ENCODE measurements around the gene ARHGEF4. TPM values are rescaled to one million over a fixed set of nuclear protein-coding genes. Genes with fewer than 3 reads are reported as not detected.

Gene ARHGEF4
- total and polyA plus RNA-seq, 2 donors (not counting 3 experiments of a cell fraction or from before 2014, with no cell fraction given), result not detected

DNA sequence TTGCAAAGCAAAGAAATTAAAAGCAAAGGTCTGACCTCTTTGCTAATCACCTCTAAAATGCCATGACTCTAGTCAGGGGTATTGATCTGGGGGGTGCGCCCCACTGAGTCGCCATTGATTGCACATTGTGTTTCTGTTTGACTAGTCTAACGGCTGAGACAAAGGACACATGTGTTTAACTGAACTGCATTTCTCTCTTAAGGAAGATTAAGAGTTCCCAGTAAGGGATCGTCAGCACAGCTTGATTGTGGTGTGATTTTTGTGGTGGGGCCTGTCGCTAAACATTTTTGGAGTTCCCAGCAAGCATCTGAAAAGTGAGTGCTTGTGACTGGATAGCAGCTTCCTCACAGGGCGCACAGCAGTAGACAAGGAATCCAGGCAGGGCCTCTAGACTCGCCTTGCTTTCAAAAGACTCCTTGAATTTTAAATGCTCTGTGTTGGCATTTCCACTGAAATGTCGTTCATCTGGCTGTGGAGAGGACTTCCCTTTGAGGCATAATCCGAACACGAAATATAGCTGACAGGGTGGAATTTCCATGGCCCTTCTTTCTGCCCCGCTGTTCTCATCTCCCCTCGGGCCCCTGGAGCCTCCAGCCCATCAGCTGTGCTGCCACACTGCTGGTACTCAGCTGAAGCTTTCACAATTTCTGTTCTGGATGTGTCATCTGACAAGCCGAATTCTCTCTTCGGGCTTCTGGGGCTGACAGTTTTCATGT lies 130.2 kb downstream of the ARHGEF4 start:
- no peaks in the 10 kb centered on the region for H3K79me2 ChIP-seq (ENCODE audit: control insufficient read depth, insufficient read depth, low read length)
- no peaks in the 10 kb centered on the region for H4K20me1 ChIP-seq (replicated peaks; ENCODE audit: control insufficient read depth, extremely low read depth, insufficient read depth, low read length)
- H3K4me2 ChIP-seq (ENCODE audit: insufficient read depth, low read length), result no peak overlapping the region
- H3K9ac ChIP-seq (replicated peaks; ENCODE audit: extremely low read depth, insufficient read depth, low read length), result no peak overlapping the region
- FAIRE-seq (no peak), DNase-seq (ENCODE audit: low read depth, low spot score) (no peak)
- peaks cover 29 to 31% of the 10 kb centered on the region in 2 experiments for H3K27me3 ChIP-seq (ENCODE audit: control insufficient read depth in 2 of 2, insufficient read depth in 2 of 2, low read length in 2 of 2)
- H3K36me3 ChIP-seq (ENCODE audit: control insufficient read depth in 2 of 2, extremely low read depth in 1 of 2, insufficient read depth in 2 of 2, low read length in 2 of 2), result no peaks in the 10 kb centered on the region
- TF ChIP-seq FOS (IDR thresholded peaks at IDR 0.05; ENCODE audit: borderline replicate concordance, insufficient read depth, low read length) (no peak), JUN (IDR thresholded peaks at IDR 0.05; ENCODE audit: borderline replicate concordance, insufficient read depth, insufficient read length, low read depth) (no peak), MAX (IDR thresholded peaks at IDR 0.05; ENCODE audit: insufficient read depth, insufficient read length) (no peak), MYC (IDR thresholded peaks at IDR 0.05; ENCODE audit: low read depth, low read length) (no peak), EZH2 (IDR thresholded peaks at IDR 0.05; ENCODE audit: borderline replicate concordance, low read depth, low read length, severe bottlenecking) (no peak), CTCF (IDR thresholded peaks at IDR 0.05; ENCODE audit: extremely low read depth in 1 of 2, insufficient read depth in 1 of 2, low read depth in 1 of 2, low read length in 2 of 2) (no peak), POLR2AphosphoS5 (IDR thresholded peaks at IDR 0.05; ENCODE audit: insufficient read depth, low read depth, low read length) (no peak), GATA2 (IDR thresholded peaks at IDR 0.05; ENCODE audit: insufficient read depth, insufficient read length, low read depth, low read length) (no peak), POLR2A (IDR thresholded peaks at IDR 0.05; ENCODE audit: low read depth, low read length) (no peak)
- H3K27ac ChIP-seq (ENCODE audit: insufficient read depth, low read depth, low read length), result no peak overlapping the region
- no peaks in the 10 kb centered on the region for H3K9me3 ChIP-seq (replicated peaks; ENCODE audit: control insufficient read depth, insufficient read depth, low read length)
- ChIA-PET POLR2A (no interaction called here), CTCF (no interaction called here)
- H3K9me1 ChIP-seq (replicated peaks; ENCODE audit: control insufficient read depth, extremely low read depth, insufficient read depth, low read length), result no peaks in the 10 kb centered on the region
- H3K4me1 ChIP-seq (ENCODE audit: control insufficient read depth, extremely low read depth, insufficient read depth, low read length), result no peaks in the 10 kb centered on the region
- no peak overlapping the region for H3K4me3 ChIP-seq (replicated peaks in 1 of 3; ENCODE audit: insufficient read depth in 1 of 3, low read depth in 1 of 3, low read length in 3 of 3)
- BruUV-seq (replicated peaks), result no TSS peak
- intact Hi-C loops (cut with micrococcal nuclease) (no loop called here), dilution Hi-C loops (cut with MboI; ENCODE audit: extremely low pct_ligation_motif_present, low sequenced_read_pairs) (no loop called here)
- no peak overlapping the region for H2AFZ ChIP-seq (ENCODE audit: low read depth, low read length)

All from endothelial cell of umbilical vein (primary cell).